Measurements from ENCODE around the gene EXOSC7.

EXOSC7 gene

DNA sequence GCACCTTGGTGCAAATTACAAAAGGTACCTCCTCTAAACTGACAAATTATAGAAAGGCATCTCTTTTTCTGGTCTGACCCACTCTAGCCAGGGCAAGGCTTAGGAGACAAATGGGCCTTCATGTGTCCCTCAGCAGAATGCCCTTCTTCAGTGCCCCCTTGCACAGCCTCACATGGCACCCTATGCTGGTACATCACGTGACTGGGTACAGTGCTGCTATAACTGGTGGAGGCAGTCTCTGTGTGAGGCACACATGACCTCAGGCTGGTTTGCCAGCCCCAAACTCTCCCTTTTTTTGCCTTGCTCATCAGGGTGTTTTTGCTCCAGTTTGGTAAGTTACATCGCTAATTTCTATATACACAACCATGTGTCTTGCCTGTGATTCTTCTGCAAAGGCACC is 53.2 kb downstream of the EXOSC7 start:
- no peak overlapping the region for H3K4me2 ChIP-seq (ENCODE audit: low read depth, low read length, poor library complexity, severe bottlenecking)
- no peak overlapping the region for H2AFZ ChIP-seq (ENCODE audit: low read depth, low read length, severe bottlenecking)
- H4K20me1 ChIP-seq (ENCODE audit: low read depth, low read length): no peaks in the 10 kb centered on the region
- H3K9me2 ChIP-seq (replicated peaks; ENCODE audit: insufficient read depth, low read length): no peaks in the 10 kb centered on the region
- no peaks in the 10 kb centered on the region for H3K27me3 ChIP-seq (ENCODE audit: low read length)
- H3K36me3 ChIP-seq (ENCODE audit: low read length): no peaks in the 10 kb centered on the region
- no peaks in the 10 kb centered on the region for H3K9me3 ChIP-seq (ENCODE audit: insufficient read depth, low read length)
- no peak overlapping the region for H3K4me3 ChIP-seq (ENCODE audit: insufficient read depth, low read length, poor library complexity, severe bottlenecking)
- no peak overlapping the region for H3K27ac ChIP-seq (ENCODE audit: low read depth, low read length)
- H3K79me2 ChIP-seq (ENCODE audit: insufficient read depth, low read length): no peaks in the 10 kb centered on the region
- H3K9ac ChIP-seq (ENCODE audit: low read length): no peak overlapping the region
- H3F3A ChIP-seq (ENCODE audit: insufficient read depth): no peaks in the 10 kb centered on the region
- TF ChIP-seq, protein P1, sequence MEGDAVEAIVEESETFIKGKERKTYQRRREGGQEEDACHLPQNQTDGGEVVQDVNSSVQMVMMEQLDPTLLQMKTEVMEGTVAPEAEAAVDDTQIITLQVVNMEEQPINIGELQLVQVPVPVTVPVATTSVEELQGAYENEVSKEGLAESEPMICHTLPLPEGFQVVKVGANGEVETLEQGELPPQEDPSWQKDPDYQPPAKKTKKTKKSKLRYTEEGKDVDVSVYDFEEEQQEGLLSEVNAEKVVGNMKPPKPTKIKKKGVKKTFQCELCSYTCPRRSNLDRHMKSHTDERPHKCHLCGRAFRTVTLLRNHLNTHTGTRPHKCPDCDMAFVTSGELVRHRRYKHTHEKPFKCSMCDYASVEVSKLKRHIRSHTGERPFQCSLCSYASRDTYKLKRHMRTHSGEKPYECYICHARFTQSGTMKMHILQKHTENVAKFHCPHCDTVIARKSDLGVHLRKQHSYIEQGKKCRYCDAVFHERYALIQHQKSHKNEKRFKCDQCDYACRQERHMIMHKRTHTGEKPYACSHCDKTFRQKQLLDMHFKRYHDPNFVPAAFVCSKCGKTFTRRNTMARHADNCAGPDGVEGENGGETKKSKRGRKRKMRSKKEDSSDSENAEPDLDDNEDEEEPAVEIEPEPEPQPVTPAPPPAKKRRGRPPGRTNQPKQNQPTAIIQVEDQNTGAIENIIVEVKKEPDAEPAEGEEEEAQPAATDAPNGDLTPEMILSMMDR (IDR thresholded peaks at IDR 0.05; ENCODE audit: insufficient read depth, low read length, poor library complexity, severe bottlenecking): no peak
- no peak for TF ChIP-seq EZH2phosphoT487 (conservative IDR thresholded peaks at IDR 0.05; ENCODE audit: low read length)

DNA sequence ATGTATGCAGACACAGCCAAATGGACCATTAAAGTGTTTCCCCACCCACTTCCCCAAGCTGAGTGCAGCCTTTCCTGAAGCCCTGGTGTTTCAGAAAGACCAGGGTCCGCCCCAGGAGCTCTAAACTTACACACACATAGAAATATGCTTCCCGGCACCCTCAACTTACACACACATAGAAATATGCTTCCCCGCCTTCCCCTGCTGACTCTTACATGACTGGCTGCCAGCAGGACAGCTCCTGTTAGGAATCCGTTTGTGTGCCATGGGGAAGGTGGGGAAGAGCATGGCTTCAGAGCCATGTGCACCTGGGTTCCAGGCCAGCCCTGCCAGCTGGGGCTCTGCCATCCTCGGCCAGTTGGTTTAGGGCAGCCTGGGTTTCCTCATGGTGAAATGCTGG is 53.6 kb downstream of the EXOSC7 start:
- no peaks in the 10 kb centered on the region for H3K9me3 ChIP-seq (ENCODE audit: insufficient read depth, low read length)
- no peaks in the 10 kb centered on the region for H4K20me1 ChIP-seq (ENCODE audit: low read depth, low read length)
- H3F3A ChIP-seq (ENCODE audit: insufficient read depth): no peaks in the 10 kb centered on the region
- no peak for TF ChIP-seq EZH2phosphoT487 (conservative IDR thresholded peaks at IDR 0.05; ENCODE audit: low read length)
- TF ChIP-seq, protein P1 (IDR thresholded peaks at IDR 0.05; ENCODE audit: insufficient read depth, low read length, poor library complexity, severe bottlenecking): no peak
- no peaks in the 10 kb centered on the region for H3K27me3 ChIP-seq (ENCODE audit: low read length)
- H2AFZ ChIP-seq (ENCODE audit: low read depth, low read length, severe bottlenecking): no peak overlapping the region
- H3K9ac ChIP-seq (ENCODE audit: low read length): no peak overlapping the region
- H3K36me3 ChIP-seq (ENCODE audit: low read length): no peaks in the 10 kb centered on the region
- H3K9me2 ChIP-seq (replicated peaks; ENCODE audit: insufficient read depth, low read length): no peaks in the 10 kb centered on the region
- H3K27ac ChIP-seq (ENCODE audit: low read depth, low read length): no peak overlapping the region
- H3K4me2 ChIP-seq (ENCODE audit: low read depth, low read length, poor library complexity, severe bottlenecking): no peak overlapping the region
- no peak overlapping the region for H3K4me3 ChIP-seq (ENCODE audit: insufficient read depth, low read length, poor library complexity, severe bottlenecking)
- no peaks in the 10 kb centered on the region for H3K79me2 ChIP-seq (ENCODE audit: insufficient read depth, low read length)

DNA sequence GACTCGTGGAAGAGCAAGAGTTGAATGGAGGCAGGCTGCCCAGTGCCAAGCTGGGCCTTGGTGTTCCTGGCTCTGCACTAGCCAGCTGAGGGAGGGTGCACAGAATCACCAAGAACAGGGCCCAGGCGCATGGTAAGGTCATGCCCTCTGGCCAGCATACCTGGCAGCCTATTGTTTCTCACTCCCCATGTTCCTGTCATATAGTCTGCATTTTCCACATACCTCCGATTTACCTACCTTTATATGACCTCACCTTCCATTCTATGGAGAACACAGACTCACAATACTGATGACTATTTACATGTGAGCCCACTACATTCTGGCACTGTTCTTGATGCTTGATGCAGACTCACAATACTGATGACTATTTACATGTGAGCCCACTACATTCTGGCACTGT is 55.5 kb downstream of the EXOSC7 start:
- Histone ChIP-seq H3K79me2 (ENCODE audit: insufficient read depth, low read length) (no peaks in the 10 kb centered on the region), H3K9ac (ENCODE audit: low read length) (no peak overlapping the region), H3K36me3 (ENCODE audit: low read length) (no peaks in the 10 kb centered on the region), H3K4me2 (ENCODE audit: low read depth, low read length, poor library complexity, severe bottlenecking) (no peak overlapping the region), H4K20me1 (ENCODE audit: low read depth, low read length) (no peaks in the 10 kb centered on the region), H3K27ac (ENCODE audit: low read depth, low read length) (no peak overlapping the region), H3K4me3 (ENCODE audit: insufficient read depth, low read length, poor library complexity, severe bottlenecking) (no peak overlapping the region), H2AFZ (ENCODE audit: low read depth, low read length, severe bottlenecking) (no peak overlapping the region), H3K9me3 (ENCODE audit: insufficient read depth, low read length) (no peaks in the 10 kb centered on the region), H3K9me2 (replicated peaks; ENCODE audit: insufficient read depth, low read length) (no peaks in the 10 kb centered on the region), H3F3A (ENCODE audit: insufficient read depth) (no peaks in the 10 kb centered on the region), H3K27me3 (ENCODE audit: low read length) (no peaks in the 10 kb centered on the region)
- TF ChIP-seq, protein P1 (IDR thresholded peaks at IDR 0.05; ENCODE audit: insufficient read depth, low read length, poor library complexity, severe bottlenecking): no peak
- TF ChIP-seq EZH2phosphoT487 (conservative IDR thresholded peaks at IDR 0.05; ENCODE audit: low read length): no peak

Data from SU-DHL-6 (cell line).